A549 (cell line): ENCODE results near the gene ITPRIPL1. TPM values are rescaled to one million over a fixed set of nuclear protein-coding genes. Genes with fewer than 3 reads are reported as not detected.

Experiments used
- ATAC-seq, 2 experiments: fragments of 200-7000 bp in 1 of 2; fragments of >200 bp in 1 of 2; cut with Nextera tagmentation in 1 of 2; cut with Tn5 transposase in 1 of 2; 3 replicates each; pipeline versions ENCODE4 v1.8.0 to v1.9.1; 2018 to 2020; ENCODE audit warnings: mild to moderate bottlenecking in 1 of 2, moderate library complexity in 1 of 2
- CTCF ChIA-PET: fragments of 300-600 bp; sonication (Branson Sonifier 250); formaldehyde crosslinking; extraction: SDS; loops from one replicate; lab custom pipeline; 2021; ENCODE audit warnings: antibody characterized with exemption, inconsistent platforms; lab: Yijun Ruan, JAX
- POLR2A ChIA-PET: fragments of 350-600 bp; formaldehyde crosslinking; extraction: SDS; loops from one replicate; lab custom pipeline; 2021; ENCODE audit warnings: antibody characterized with exemption, inconsistent platforms; lab: Yijun Ruan, JAX
- DNase-seq, 2 experiments: peaks; one replicate each; pipeline versions ENCODE4 v3.0.0 to v3.0.0-alpha.2; 2011 to 2016; ENCODE audit warnings: low read depth in 1 of 2, low spot score in 1 of 2
- FAIRE-seq: peaks from 2 replicates; lab custom pipeline; 2011; peaks lifted over from hg19 to GRCh38; lab: Jason Lieb, UNC
- H3K27ac ChIP-seq, 2 experiments: fragments of >200 bp; sonication (Bioruptor Twin); formaldehyde crosslinking; 3 replicates each; pipeline ENCODE4 v1.5.1; 2016 to 2017
- H3K4me1 ChIP-seq: fragments of >200 bp; sonication (Bioruptor Twin); formaldehyde crosslinking; 3 replicates; pipeline ENCODE4 v1.6.1; 2016
- H3K4me2 ChIP-seq: fragments of >200 bp; sonication (Bioruptor Twin); formaldehyde crosslinking; 3 replicates; pipeline ENCODE4 v1.6.1; 2016
- H3K4me3 ChIP-seq: fragments of >200 bp; sonication (Bioruptor Twin); formaldehyde crosslinking; 3 replicates; pipeline ENCODE4 v1.5.1; 2016
- H3K9me3 ChIP-seq: fragments of >200 bp; sonication (Bioruptor Twin); formaldehyde crosslinking; 3 replicates; pipeline ENCODE4 v1.6.1; 2016
- BHLHE40 ChIP-seq: IDR thresholded peaks from 2 replicates; pipeline ENCODE4 v1.6.1; 2012; ENCODE audit warnings: low read depth, low read length, inconsistent platforms
- CBX8 ChIP-seq: fragments of 200-600 bp; sonication (generic); IDR thresholded peaks from 2 replicates; pipeline ENCODE4 v1.6.1; 2016
- FOSL2 ChIP-seq, 2 experiments: fragments of 450-650 bp in 1 of 2; fragments of >200 bp in 1 of 2; sonication (Bioruptor Twin) in 1 of 2; formaldehyde crosslinking; IDR thresholded peaks; 2 replicates each; pipeline versions ENCODE4 v1.5.0 to v1.6.1; 2016 to 2020; ENCODE audit warnings: mild to moderate bottlenecking in 1 of 2, moderate library complexity in 1 of 2
- HEYL ChIP-seq: fragments of 250-450 bp; sonication (Bioruptor Pico); IDR thresholded peaks from 2 replicates; pipeline ENCODE4 v1.8.0; 2021; ENCODE audit warnings: mild to moderate bottlenecking, moderate library complexity
- HOXB13 ChIP-seq: fragments of 250-450 bp; sonication (Bioruptor Pico); IDR thresholded peaks from 2 replicates; pipeline ENCODE4 v1.5.0; 2020; ENCODE audit warnings: low read depth, mild to moderate bottlenecking, moderate library complexity
- HOXB5 ChIP-seq: fragments of 250-450 bp; sonication (Bioruptor Pico); IDR thresholded peaks from 2 replicates; pipeline ENCODE4 v1.5.0; 2020; ENCODE audit warnings: mild to moderate bottlenecking, moderate library complexity
- JUNB ChIP-seq: fragments of >200 bp; sonication (Bioruptor Twin); formaldehyde crosslinking; IDR thresholded peaks from 2 replicates; pipeline ENCODE4 v1.6.1; 2016
- KDM1A ChIP-seq: fragments of 200-600 bp; sonication (generic); IDR thresholded peaks from 2 replicates; pipeline ENCODE4 v1.6.1; 2016; ENCODE audit warnings: low read depth, mild to moderate bottlenecking
- MYC ChIP-seq: IDR thresholded peaks from 2 replicates; pipeline ENCODE4 v1.6.1; 2012; ENCODE audit warnings: mild to moderate bottlenecking, inconsistent platforms, low read length, improper control_type of control experiment, borderline replicate concordance
- NFE2L2 ChIP-seq: fragments of 150-350 bp; conservative IDR thresholded peaks from 2 replicates; pipeline ENCODE4 v1.6.1; 2014; ENCODE audit warnings: low read length
- RCOR1 ChIP-seq: fragments of 150-350 bp; IDR thresholded peaks from 2 replicates; pipeline ENCODE4 v1.6.1; 2014; ENCODE audit warnings: antibody characterized with exemption, low read length, low read depth
- REST ChIP-seq: fragments of 200-600 bp; sonication (generic); IDR thresholded peaks from 2 replicates; pipeline ENCODE4 v1.6.1; 2016; ENCODE audit warnings: antibody characterized with exemption, mild to moderate bottlenecking, moderate library complexity
- RFX5 ChIP-seq: fragments of 450-650 bp; IDR thresholded peaks from 2 replicates; pipeline ENCODE4 v1.7.1; 2014; ENCODE audit warnings: antibody characterized with exemption, mild to moderate bottlenecking, moderate library complexity
- SREBF2 ChIP-seq: fragments of 450-650 bp; IDR thresholded peaks from 2 replicates; pipeline ENCODE4 v1.6.1; 2014; ENCODE audit warnings: mild to moderate bottlenecking, moderate library complexity
- TP53 ChIP-seq: fragments of 250-450 bp; sonication (Bioruptor Pico); IDR thresholded peaks from 2 replicates; pipeline ENCODE4 v1.5.0; 2021; ENCODE audit warnings: mild to moderate bottlenecking, moderate library complexity
- WGBS: methylation state at CpG from one replicate; pipeline ENCODE4 v1.1.6; 2017; ENCODE audit errors: missing lambda C conversion rate; 5-methylcytosine and 5-hydroxymethylcytosine counted together
- polyA plus RNA-seq, 4 experiments: library from polyadenylated mRNA; depleted of rRNA in 3 of 4; stranded (reverse); fragments of >200 nt; fragmentation: RNase III in 1 of 4; extraction: RNeasy Plus Mini Kit Qiagen cat#74134 plus additional on column Dnase treatment in 1 of 4; gene quantifications; 2 replicates in 3 of 4; 3 replicates in 1 of 4; pipeline ENCODE4 v1.2.3, GENCODE V29; 2011 to 2017
- TF ChIP-seq, protein P1 (sequence below): fragments of 250-450 bp; sonication (Bioruptor Pico); IDR thresholded peaks from 2 replicates; pipeline ENCODE4 v1.5.0; 2021; ENCODE audit warnings: mild to moderate bottlenecking, moderate library complexity, borderline replicate concordance
- TF ChIP-seq, protein P2 (sequence below): fragments of >200 bp; sonication (Bioruptor Twin); formaldehyde crosslinking; IDR thresholded peaks from 3 replicates; pipeline ENCODE4 v1.5.1; 2016

ITPRIPL1 gene
- polyA plus RNA-seq, 2 of the 4 experiments (the other 2 are of a cell fraction): not detected

- TF ChIP-seq KDM1A (no peak), REST (no peak), TP53 (CRISPR knock-in tag) (no peak), HOXB5 (no peak), BHLHE40 (no peak), RFX5 (no peak), RCOR1 (no peak), NFE2L2 (no peak), MYC (no peak), FOSL2 (IDR thresholded peaks at IDR 0.05) (no peak), FOSL2 (CRISPR knock-in tag; IDR thresholded peaks at IDR 0.05) (no peak), HOXB13 (CRISPR knock-in tag) (no peak), SREBF2 (no peak), HEYL (CRISPR knock-in tag) (no peak), CBX8 (no peak), JUNB (no peak)
- TF ChIP-seq, protein P1, sequence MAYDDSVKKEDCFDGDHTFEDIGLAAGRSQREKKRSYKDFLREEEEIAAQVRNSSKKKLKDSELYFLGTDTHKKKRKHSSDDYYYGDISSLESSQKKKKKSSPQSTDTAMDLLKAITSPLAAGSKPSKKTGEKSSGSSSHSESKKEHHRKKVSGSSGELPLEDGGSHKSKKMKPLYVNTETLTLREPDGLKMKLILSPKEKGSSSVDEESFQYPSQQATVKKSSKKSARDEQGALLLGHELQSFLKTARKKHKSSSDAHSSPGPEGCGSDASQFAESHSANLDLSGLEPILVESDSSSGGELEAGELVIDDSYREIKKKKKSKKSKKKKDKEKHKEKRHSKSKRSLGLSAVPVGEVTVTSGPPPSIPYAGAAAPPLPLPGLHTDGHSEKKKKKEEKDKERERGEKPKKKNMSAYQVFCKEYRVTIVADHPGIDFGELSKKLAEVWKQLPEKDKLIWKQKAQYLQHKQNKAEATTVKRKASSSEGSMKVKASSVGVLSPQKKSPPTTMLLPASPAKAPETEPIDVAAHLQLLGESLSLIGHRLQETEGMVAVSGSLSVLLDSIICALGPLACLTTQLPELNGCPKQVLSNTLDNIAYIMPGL (CRISPR knock-in tag): no peak
- TF ChIP-seq, protein P2, sequence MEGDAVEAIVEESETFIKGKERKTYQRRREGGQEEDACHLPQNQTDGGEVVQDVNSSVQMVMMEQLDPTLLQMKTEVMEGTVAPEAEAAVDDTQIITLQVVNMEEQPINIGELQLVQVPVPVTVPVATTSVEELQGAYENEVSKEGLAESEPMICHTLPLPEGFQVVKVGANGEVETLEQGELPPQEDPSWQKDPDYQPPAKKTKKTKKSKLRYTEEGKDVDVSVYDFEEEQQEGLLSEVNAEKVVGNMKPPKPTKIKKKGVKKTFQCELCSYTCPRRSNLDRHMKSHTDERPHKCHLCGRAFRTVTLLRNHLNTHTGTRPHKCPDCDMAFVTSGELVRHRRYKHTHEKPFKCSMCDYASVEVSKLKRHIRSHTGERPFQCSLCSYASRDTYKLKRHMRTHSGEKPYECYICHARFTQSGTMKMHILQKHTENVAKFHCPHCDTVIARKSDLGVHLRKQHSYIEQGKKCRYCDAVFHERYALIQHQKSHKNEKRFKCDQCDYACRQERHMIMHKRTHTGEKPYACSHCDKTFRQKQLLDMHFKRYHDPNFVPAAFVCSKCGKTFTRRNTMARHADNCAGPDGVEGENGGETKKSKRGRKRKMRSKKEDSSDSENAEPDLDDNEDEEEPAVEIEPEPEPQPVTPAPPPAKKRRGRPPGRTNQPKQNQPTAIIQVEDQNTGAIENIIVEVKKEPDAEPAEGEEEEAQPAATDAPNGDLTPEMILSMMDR: no peak
- TF ChIP-seq, all 56 proteins: peak for 0
- FAIRE-seq (no peak), ATAC-seq (no peak), DNase-seq (no peak)
- ChIA-PET CTCF (interaction anchor here (0.9 to 1.8 kb wide), 4 partner anchors 9 to 218 kb away, joined by 3 to 5 read pairs (median 3); no protein-coding TSS in a partner anchor), POLR2A (interaction anchor here (1.6 to 2.1 kb wide), 2 partner anchors 15 to 30 kb away, joined by 5 to 15 read pairs; no protein-coding TSS in a partner anchor)
- WGBS: 94% methylated on average over 3 of the region's 3 CpGs
- H3K27ac ChIP-seq: peak overlapping the region; percentile 92 to 94; a peak in 4 of 6 replicates
- H3K4me1 ChIP-seq: peaks cover 32% of the 10 kb centered on the region
- no peaks in the 10 kb centered on the region for H3K9me3 ChIP-seq
- H3K4me3 ChIP-seq: 0 out of 3 replicates have a peak overlapping the region, but pooled peaks have one; percentile 65
- H3K4me2 ChIP-seq: peak overlapping the region; percentile 92
These were observed 11.8 kb downstream of the ITPRIPL1 start for GRCh38 chr2:96336873-96337272.
